Inflammatory macrophage (primary cell): Measurements from ENCODE around the gene SLC8A1.

Experiments used
- DNase-seq, 2 donors: peaks; one replicate each; pipeline ENCODE4 v3.0.0-alpha.2; 2020 to 2022

The SLC8A1 gene

GRCh38 chr2:40268566-40268965, 183.3 kb downstream of the SLC8A1 start:
- no peak for DNase-seq

- DNase-seq = no peak
Measured at GRCh38 chr2:40266201-40266600, 185.7 kb downstream of the SLC8A1 start.

- DNase-seq = no peak
Measured at GRCh38 chr2:40265602-40266001, 186.3 kb downstream of the SLC8A1 start.

- no peak for DNase-seq
Measured at GRCh38 chr2:40261042-40261441, 190.8 kb downstream of the SLC8A1 start.

GRCh38 chr2:40260437-40260836, 191.5 kb downstream of the SLC8A1 start:
- DNase-seq = peak in 1 of 2 donors; percentile 10

DNA sequence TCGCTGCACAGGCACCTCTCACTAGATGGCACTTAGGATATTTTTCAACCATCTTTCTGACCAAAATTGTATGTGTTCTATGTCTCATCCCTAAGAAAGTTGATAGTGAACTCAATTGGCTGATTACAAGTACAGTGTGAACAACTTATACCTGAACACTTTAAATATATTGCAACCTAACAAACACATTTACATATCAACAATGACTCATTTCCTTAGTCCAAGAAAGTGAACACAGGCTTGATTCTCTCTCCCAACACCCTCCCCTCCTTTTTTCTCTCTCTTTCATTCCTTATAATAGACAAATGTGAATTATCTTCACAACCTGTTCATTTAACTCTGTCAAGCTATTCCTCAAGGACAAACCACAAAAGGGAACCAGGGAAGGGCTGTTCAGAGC, 192.0 kb downstream of the SLC8A1 start:
- no peak for DNase-seq

DNA sequence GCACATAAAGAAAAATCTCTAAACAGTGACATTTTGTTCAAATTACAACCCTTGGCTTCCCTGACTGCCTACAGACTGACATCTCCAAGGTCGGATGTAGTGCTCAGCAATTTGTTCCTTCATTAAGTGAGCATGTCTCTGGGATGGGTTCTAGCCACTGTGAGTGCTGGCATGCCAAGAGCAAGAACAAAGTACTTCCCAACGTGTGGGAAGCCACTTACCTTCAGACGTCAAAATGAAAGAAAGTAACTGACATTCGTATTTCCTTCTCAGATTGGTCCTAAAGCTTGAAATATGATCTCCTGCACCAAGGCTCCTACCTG, 193.8 kb downstream of the SLC8A1 start:
- DNase-seq = no peak

DNA sequence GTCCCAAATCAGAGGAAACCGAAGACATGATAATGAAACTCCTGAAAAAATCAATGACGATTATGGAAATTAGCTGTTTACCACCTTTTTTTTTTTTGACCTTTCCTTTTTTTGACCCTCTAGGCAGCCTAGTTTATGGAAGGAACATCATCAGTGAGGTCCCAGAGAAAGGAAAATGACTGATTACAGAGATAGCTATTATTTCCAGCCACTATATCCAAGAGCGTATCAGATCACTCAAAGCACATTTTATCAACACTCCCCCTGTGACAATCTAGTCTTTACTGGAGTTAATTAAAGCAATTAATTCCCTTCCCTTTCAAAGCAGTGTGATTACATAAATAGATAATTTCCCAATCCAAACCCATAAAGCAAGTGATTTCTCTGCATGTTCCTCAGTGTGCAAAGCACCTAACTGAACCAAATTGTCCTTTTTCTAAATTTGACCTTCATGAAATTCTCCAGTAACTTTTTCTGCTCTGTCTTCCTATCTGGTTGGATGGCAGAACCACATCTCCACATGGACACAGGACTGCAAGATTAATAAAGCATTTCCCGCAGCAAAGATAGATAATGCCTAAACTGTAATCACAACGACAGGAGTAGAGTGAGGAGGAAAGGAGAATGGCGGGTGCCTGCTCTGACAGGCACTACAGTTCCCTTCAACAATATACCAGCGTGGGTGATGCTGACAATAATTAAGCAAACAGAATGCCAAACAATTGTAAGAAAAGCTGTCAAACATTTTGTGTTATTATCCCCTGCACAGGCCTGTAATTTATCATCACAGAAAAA, 194.4 kb downstream of the SLC8A1 start:
- DNase-seq = no peak

DNA sequence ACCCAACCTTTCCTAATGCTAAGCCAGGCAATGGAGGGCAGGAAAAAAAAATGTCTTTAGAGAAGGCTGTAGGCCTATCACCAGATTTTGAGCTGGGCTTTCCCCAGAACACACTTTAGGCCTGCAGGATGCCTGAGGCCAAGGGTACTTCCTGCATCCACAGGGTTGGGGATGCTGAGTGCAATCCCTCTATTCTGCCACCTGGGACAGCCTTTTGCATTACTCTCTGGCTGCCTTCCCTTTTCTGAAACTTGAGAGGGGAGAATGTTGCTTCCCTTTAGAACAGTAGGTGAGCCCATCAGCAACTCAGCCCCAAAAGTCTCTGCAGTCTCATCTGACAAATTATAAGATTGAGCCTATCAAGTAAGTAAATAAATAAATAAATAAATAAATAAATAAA, 195.2 kb downstream of the SLC8A1 start:
- peak in 1 of 2 donors; percentile 20 for DNase-seq

DNA sequence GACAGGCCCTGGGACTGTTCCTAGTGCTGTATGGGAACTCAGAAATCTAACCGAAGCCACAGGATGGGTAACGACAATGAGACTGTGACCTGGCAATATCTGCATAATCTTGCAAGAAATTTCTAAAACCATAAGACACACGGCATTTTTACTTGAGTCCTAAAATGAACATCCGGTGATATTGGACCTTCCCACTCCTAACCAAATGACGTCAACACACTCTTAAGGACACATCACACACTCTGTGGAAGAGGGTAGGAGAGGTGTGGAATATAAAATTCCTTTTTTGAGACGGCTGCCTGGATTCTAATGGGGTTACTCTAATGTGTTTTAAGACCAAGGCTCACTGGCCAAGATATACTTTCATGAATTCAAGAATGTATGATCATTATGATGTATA, 195.9 kb downstream of the SLC8A1 start:
- DNase-seq = no peak

- DNase-seq = no peak
Measured at GRCh38 chr2:40255103-40255502, 196.8 kb downstream of the SLC8A1 start.

GRCh38 chr2:40254611-40255010, 197.3 kb downstream of the SLC8A1 start:
- no peak for DNase-seq

DNA sequence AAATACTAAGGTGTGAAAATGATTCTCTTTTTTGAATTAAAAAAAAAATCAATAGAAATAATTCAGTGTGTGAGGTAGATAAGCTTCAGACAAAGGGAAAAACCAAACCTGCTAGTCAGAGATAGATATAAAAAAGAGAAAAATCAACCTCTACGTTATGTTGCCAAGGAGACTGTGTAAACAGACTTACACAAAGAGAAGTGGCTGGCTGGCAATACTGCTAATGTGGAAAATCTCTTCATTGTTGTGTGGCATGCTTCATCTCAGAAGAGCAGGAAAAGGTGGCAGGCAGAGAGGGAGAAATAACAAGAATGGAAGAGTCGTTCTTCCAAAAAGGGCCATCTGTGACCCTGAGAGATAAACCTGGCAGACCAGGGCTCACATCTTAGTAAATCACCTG, 200.8 kb downstream of the SLC8A1 start:
- DNase-seq = no peak

DNA sequence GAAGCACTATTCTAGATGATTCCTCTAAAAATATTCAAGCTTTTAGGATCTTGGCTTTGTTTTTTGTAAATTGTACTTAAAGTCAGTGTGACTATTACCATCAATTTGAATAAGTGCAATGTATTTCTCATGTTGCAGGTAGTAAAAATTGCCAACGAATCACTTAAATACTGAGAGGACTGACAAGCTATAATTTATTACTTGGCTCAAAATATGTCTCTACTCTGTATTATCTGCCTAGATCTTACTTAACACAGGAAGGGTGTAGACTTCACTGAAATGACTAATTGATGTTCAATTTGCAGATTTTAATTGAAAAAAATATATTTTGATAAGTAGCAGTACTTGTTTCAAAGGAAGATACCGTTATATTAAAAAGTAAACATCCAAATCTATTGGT, 202.3 kb downstream of the SLC8A1 start:
- no peak for DNase-seq

- no peak for DNase-seq
Measured at GRCh38 chr2:40248294-40248693, 203.6 kb downstream of the SLC8A1 start.

DNA sequence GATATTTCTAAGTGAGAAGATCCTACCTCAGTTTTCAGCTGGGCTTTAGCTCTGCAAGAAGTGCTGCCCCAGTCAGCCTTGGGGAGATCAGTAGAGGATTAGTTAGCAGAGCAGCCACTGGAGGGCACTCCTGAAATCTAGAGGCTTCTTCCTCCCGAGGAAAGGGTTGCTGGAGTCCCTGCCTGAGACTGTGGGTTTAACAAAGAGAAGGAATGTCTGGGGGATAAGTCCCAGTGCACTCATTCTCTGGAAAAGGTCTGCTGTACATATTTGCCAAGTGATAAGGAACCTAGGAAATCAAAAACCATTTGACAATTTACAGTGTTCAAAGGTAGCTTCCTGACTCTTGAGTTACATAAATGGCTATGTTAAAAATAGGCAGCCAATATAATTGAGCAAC, 207.2 kb downstream of the SLC8A1 start:
- DNase-seq = peak; percentile 61 to 68

GRCh38 chr2:40244251-40244650, 207.6 kb downstream of the SLC8A1 start:
- no peak for DNase-seq

GRCh38 chr2:40243581-40244187, 208.2 kb downstream of the SLC8A1 start:
- no peak for DNase-seq

DNA sequence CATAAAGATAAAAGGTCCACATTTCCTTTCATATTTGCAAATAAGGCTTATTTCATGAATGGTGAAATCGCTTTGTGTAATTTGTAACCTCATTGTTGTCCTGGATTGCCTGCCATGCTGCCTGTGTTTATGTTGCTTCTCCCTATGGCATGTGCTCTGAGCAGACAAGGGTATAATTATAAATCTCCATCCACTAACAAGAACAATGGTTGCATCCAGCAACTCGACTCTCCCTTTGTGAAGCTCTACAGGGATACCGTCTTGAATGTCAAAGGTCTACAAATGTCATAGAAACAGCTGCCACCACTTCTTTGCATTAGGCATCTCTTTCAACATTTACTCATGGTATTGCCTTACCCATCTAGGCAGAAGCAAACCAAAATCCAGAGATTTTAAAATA, 209.6 kb downstream of the SLC8A1 start:
- DNase-seq = no peak

DNA sequence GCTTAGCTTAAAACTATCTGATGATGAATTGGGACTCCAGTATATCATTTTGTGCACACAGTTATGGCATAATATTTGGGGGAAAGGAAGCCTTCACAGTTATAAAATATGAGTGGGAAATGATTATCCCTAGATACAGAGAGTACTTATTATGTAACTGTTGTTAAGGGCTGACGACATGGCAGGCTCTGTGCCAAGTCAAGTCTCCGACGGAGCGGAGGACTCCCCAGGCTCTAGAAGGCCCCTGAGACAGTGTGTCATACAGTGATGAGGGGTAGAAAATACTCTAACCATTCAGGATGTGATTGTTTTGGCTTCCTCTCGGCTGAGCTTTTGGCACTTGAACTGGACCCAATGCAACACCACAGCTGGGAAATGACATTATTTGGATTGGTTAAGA, 211.8 kb downstream of the SLC8A1 start:
- DNase-seq = no peak

DNA sequence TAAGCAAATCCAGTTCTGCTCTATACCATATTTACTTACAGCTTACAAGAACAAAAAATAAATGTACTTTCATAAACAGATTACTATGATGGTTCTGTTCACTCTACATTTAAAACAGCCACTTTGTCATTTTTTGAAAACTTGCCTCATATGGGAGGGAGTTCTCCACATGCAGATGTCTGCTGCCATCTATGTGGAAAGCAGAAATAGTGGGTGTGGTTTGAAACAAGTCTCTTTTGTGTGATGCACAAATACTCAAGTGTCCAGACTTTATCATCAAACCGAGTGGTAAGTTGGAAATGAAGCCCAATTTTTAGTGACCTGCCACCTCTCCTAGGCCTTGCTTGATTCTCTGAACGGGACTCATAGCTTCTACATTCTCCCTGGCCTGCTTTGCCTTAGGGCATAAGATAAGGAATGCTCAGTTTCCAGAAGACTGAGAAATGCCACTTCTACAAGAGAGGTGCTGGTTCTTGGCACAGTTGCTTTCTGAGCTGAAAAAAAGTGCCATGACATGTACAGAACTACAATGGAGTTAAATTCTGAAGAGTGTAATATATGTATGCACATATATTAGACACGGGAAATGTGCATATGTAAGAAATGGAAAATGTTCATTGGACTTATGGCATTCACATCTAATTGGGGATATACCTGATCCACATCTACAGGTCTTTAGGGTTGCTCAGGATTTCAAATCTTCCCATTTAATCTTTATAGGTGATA, 221.0 kb downstream of the SLC8A1 start:
- DNase-seq = peak in 1 of 2 donors; percentile 8

- no peak for DNase-seq
Measured at GRCh38 chr2:40230186-40230585, 221.7 kb downstream of the SLC8A1 start.

DNA sequence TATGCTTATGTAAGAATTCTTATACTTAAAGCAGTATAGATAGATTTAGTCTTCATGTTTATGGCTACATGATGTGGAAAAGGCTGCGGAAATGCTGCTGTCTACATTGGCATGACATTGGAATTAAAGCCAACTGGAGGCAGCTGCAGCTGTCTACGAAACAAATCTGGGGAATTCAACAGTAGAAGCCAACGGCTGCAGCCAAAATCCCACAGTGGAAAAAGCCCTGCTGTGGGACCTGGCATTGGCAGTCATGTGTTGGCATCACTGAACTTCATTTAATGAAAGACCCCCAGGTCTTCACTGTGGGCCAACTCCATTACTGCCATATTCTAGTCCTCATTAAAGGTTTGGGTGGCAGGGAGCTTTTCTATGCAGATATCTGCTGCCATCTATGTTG, 223.6 kb downstream of the SLC8A1 start:
- DNase-seq = no peak

- no peak for DNase-seq
Measured at GRCh38 chr2:40227210-40227609, 224.7 kb downstream of the SLC8A1 start.
